DMS53 treated with DMSO at 0.1 percent for 48 hours (cell line): ENCODE measurements around the gene NAALADL2.

Source experiments
- DNase-seq: peaks from one replicate; lab custom pipeline; 2025; ENCODE audit not compliant: unreplicated experiment; lab: John Stamatoyannopoulos, UW

The NAALADL2 gene

GRCh38 chr3:175640958-175641357 lies 781.8 kb downstream of the NAALADL2 start:
- DNase-seq = no peak

- DNase-seq = no peak
Observed at GRCh38 chr3:175646865-175647264, 787.7 kb downstream of the NAALADL2 start.

- DNase-seq = no peak
Observed at GRCh38 chr3:175648899-175649298, 789.8 kb downstream of the NAALADL2 start.

- DNase-seq = no peak
Observed at GRCh38 chr3:175651716-175652115, 792.6 kb downstream of the NAALADL2 start.

- no peak for DNase-seq
Observed at GRCh38 chr3:175655351-175655750, 796.2 kb downstream of the NAALADL2 start.

GRCh38 chr3:175656461-175656860 lies 797.3 kb downstream of the NAALADL2 start:
- DNase-seq = no peak

- DNase-seq = no peak
Observed at GRCh38 chr3:175659670-175660350, 800.7 kb downstream of the NAALADL2 start.

GRCh38 chr3:175662815-175663214 lies 803.7 kb downstream of the NAALADL2 start:
- DNase-seq = no peak

- no peak for DNase-seq
Observed at GRCh38 chr3:175664911-175665310, 805.8 kb downstream of the NAALADL2 start.

GRCh38 chr3:175668300-175668699 lies 809.2 kb downstream of the NAALADL2 start:
- DNase-seq = no peak

- no peak for DNase-seq
Observed at GRCh38 chr3:175670557-175670956, 811.4 kb downstream of the NAALADL2 start.

GRCh38 chr3:175672119-175672689 lies 813.1 kb downstream of the NAALADL2 start:
- no peak for DNase-seq

GRCh38 chr3:175679568-175679967 lies 820.4 kb downstream of the NAALADL2 start:
- DNase-seq = no peak

GRCh38 chr3:175692256-175692655 lies 833.1 kb downstream of the NAALADL2 start:
- DNase-seq = no peak

- DNase-seq = no peak
Observed at GRCh38 chr3:175695251-175695650, 836.1 kb downstream of the NAALADL2 start.

GRCh38 chr3:175702956-175703355 lies 843.8 kb downstream of the NAALADL2 start:
- DNase-seq = no peak

- no peak for DNase-seq
Observed at GRCh38 chr3:175704366-175705055, 845.4 kb downstream of the NAALADL2 start.

- DNase-seq = no peak
Observed at GRCh38 chr3:175713268-175713667, 854.1 kb downstream of the NAALADL2 start.

- no peak for DNase-seq
Observed at GRCh38 chr3:175716446-175716845, 857.3 kb downstream of the NAALADL2 start.

- no peak for DNase-seq
Observed at GRCh38 chr3:175726228-175726627, 867.1 kb downstream of the NAALADL2 start.

- no peak for DNase-seq
Observed at GRCh38 chr3:175728566-175728965, 869.4 kb downstream of the NAALADL2 start.

GRCh38 chr3:175729466-175729865 lies 870.3 kb downstream of the NAALADL2 start:
- DNase-seq = no peak
